ENCODE data around the gene RIC1.
"Not testable (repeated sequence)": the region's sequence is repeated elsewhere in the genome, so short reads cannot be mapped to it uniquely, and the experiment has no call there.

Gene RIC1

DNA sequence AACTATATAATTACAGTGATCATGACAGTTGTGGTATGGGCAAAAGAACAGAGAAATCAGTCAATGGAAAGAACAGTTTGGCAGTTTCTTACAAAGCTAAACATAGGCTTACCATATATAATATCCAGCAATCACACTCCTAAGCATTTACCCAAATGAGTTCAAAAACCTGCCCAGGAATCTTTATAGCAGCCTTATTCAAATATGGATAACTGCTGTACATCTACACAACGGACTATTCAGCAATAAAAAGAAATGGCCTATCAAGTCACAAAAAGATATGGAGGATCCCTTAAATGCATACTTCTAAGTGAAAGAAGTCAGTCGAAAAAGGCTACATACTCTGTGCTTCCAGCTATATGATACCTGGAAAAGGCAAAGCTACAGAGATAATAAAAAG is 167.4 kb downstream of the RIC1 start:
- in situ Hi-C loops (cut with MboI; ENCODE audit: low sequenced_read_pairs): no loop called here
- DNase-seq (ENCODE audit: low spot score in 2 of 2): no peak
- H3K9me3 ChIP-seq: no peaks in the 10 kb centered on the region
- peaks cover 6% of the 10 kb centered on the region for H3K36me3 ChIP-seq (replicated peaks)
- no peaks in the 10 kb centered on the region for H3K27me3 ChIP-seq (ENCODE audit: low read depth)
- H3K4me1 ChIP-seq: peaks cover 3% of the 10 kb centered on the region
- H3K4me3 ChIP-seq: no peak overlapping the region

DNA sequence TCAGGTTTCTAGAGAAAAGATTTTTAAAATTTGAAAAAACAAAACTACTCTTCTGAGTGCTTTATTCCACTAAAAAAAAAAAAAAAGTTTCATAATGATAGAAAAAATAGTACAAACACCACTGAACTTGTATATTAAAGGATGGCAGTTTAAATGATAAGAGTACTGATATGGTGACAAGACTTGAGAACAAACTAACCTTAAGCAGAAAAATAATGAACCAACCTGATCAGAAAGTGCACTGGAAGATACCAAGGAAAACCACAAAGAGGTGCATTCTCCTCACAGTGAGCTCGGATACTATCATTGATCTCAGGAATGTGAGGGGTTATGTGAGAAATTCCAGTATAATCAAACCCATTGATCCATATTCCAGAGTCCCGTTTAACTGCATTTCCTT is 169.7 kb downstream of the RIC1 start:
- Histone ChIP-seq H3K36me3 (replicated peaks) (peaks cover 6% of the 10 kb centered on the region), H3K9me3 (no peaks in the 10 kb centered on the region), H3K4me3 (no peak overlapping the region), H3K4me1 (peaks cover 3% of the 10 kb centered on the region; the same call in 1 of the 2 replicates), H3K27me3 (ENCODE audit: low read depth) (no peaks in the 10 kb centered on the region)
- in situ Hi-C loops (cut with MboI; ENCODE audit: low sequenced_read_pairs): no loop called here
- no peak for DNase-seq (ENCODE audit: low spot score in 2 of 2)

DNA sequence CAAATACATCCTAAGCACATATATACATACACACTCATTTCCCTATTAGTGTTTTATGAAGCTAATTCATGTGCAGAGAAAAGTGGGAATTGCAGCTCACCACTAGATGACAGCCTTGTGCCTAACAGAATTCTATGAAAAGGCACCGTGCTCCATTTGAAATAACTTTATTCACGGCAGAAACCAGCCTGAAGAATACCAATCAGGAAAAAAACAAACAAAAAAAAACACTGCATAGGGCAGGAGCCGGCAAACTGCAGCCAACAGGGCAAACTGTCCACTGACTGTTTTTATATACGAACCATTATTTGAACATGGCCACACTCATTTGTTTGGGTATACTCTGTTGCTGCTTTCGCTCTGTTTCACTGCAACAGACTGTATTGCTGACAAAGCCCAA is 170.4 kb downstream of the RIC1 start:
- no peaks in the 10 kb centered on the region for H3K27me3 ChIP-seq (ENCODE audit: low read depth)
- in situ Hi-C loops (cut with MboI; ENCODE audit: low sequenced_read_pairs): no loop called here
- no peaks in the 10 kb centered on the region for H3K9me3 ChIP-seq
- H3K36me3 ChIP-seq (replicated peaks): peaks cover 6% of the 10 kb centered on the region
- DNase-seq (ENCODE audit: low spot score in 2 of 2): peak; percentile 12 to 14
- H3K4me1 ChIP-seq: peaks cover 5% of the 10 kb centered on the region; the same call in 1 of the 2 replicates
- no peak overlapping the region for H3K4me3 ChIP-seq

DNA sequence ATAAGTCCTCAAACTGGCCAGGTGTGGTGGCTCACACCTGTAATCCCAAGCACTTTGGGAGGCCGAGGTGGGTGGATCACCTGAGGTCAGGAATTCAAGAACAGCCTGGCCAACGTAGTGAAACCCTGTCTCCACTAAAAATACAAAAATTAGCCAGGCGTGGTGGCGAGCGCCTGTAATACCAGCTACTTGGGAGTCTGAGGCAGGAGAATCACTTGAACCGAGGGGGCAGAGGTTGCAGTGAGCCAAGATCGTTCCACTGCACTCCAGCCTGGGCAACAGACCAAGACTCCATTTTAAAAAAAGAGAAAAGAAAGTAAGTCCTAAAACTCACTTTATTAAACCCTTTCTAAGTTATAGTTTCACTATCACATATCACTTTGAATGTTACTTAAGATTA is 171.5 kb downstream of the RIC1 start:
- H3K9me3 ChIP-seq; H3K27me3 ChIP-seq (ENCODE audit: low read depth); H3K4me1 ChIP-seq; H3K36me3 ChIP-seq (replicated peaks); H3K4me3 ChIP-seq; DNase-seq (ENCODE audit: low spot score in 2 of 2); in situ Hi-C loops (cut with MboI; ENCODE audit: low sequenced_read_pairs): not testable (repeated sequence)

DNA sequence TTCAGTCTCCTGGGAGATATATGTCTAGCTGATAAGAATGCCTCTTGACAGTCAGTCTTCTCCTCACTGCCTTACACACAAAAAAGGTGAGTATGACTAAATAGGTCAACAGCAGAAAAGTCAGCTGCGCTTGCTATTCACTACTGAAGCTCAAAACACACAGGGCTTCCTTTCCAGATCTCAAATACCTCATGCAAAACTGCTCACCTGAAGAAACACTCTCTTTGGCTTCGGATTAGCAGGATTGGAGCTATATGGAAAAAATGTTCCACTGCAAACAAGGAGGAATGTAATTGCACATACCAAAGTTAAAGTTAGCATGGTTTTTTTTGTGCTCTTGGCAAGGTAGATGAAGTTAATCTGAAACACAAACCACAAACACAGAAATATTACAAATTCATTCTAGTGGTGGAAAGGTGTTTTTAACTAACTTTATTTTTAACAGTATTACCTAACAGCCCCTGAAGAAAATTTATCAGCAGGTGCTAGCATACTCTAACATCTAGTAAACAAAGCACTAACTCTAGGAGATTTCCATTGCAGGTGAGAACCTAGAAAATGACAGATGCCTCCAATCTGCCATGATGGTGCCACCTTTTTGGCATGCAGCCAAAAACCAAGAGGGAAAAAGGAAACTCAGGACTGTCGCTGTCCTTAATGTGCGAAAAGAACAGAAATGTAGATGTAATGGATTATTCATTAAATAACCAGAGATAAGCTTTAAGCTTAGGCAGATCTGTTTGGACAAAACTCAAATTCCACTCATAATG is 172.2 kb downstream of the RIC1 start:
- H3K4me1 ChIP-seq: peaks cover 5% of the 10 kb centered on the region; the same call in 1 of the 2 replicates
- H3K9me3 ChIP-seq: no peaks in the 10 kb centered on the region
- no peaks in the 10 kb centered on the region for H3K27me3 ChIP-seq (ENCODE audit: low read depth)
- no peak overlapping the region for H3K4me3 ChIP-seq
- H3K36me3 ChIP-seq (replicated peaks): peaks cover 4% of the 10 kb centered on the region
- in situ Hi-C loops (cut with MboI; ENCODE audit: low sequenced_read_pairs): no loop called here
- no peak for DNase-seq (ENCODE audit: low spot score in 2 of 2)

DNA sequence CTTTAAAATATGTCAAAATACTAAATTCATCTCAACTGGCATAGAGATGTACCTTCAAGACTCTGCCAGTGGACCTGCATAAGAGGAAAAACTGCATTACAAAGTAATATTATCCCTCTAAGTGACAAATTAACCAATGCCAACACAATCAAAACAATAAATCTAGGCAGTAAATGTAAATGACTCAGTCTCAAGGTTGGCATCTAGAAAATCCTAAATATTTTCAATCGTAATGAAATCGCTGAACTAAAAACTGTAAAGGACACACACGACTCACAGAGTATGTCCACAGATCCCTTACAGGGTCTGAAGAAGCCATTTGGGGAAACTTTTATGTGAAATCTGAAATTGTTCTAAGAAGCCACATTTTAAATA is 172.8 kb downstream of the RIC1 start:
- Histone ChIP-seq H3K4me3 (no peak overlapping the region), H3K36me3 (replicated peaks) (peaks cover 3% of the 10 kb centered on the region), H3K4me1 (peaks cover 5% of the 10 kb centered on the region; the same call in 1 of the 2 replicates), H3K27me3 (ENCODE audit: low read depth) (no peaks in the 10 kb centered on the region), H3K9me3 (no peaks in the 10 kb centered on the region)
- DNase-seq (ENCODE audit: low spot score in 2 of 2): no peak
- in situ Hi-C loops (cut with MboI; ENCODE audit: low sequenced_read_pairs): no loop called here

DNA sequence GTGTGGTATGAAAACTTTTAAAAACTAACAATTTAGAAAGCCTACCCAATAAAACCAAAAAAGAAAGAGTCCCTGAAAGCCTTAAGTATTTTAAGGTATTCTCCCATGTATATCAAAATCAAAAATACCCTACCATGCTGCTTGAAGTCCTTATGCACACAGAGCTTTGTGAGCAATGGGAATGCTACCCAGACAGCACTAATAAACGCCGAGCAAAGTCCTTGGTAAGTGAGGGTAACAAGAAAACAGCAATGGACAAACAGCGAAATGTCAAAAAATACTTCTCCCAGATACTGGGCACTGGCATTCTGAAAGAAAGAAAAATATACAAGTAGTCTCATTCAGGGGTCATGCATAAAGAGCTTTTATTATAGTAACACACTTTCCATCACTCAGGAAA is 176.6 kb downstream of the RIC1 start:
- no peaks in the 10 kb centered on the region for H3K9me3 ChIP-seq
- H3K36me3 ChIP-seq (replicated peaks): no peaks in the 10 kb centered on the region; the same call in 1 of the 2 replicates
- H3K27me3 ChIP-seq (ENCODE audit: low read depth): no peaks in the 10 kb centered on the region
- no peak overlapping the region for H3K4me3 ChIP-seq
- DNase-seq (ENCODE audit: low spot score in 2 of 2): no peak
- in situ Hi-C loops (cut with MboI; ENCODE audit: low sequenced_read_pairs): no loop called here
- H3K4me1 ChIP-seq: peaks cover 5% of the 10 kb centered on the region; the same call in 1 of the 2 replicates

DNA sequence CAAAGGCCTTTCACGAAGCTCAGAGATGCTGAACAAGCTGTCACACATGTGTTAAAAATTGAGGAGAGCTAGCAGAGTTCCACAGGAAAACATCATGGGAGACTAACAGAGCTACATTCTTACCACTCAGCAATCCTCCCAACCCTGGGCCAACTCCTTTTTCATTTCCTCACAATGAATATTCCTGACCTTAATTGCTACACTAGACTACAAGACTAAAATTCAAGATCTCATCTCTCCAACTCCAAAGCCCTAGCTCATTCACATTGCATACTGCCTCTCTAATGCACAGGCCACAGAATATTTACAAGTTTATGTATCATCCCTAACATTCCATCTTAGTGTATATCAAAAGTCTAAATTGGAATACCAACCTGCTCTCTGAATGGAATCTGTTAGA is 182.8 kb downstream of the RIC1 start:
- in situ Hi-C loops (cut with MboI; ENCODE audit: low sequenced_read_pairs): no loop called here
- no peak for DNase-seq (ENCODE audit: low spot score in 2 of 2)
- Histone ChIP-seq H3K4me1 (no peaks in the 10 kb centered on the region), H3K27me3 (ENCODE audit: low read depth) (no peaks in the 10 kb centered on the region), H3K9me3 (no peaks in the 10 kb centered on the region), H3K36me3 (replicated peaks) (no peaks in the 10 kb centered on the region; the same call in 1 of the 2 replicates), H3K4me3 (no peak overlapping the region)

DNA sequence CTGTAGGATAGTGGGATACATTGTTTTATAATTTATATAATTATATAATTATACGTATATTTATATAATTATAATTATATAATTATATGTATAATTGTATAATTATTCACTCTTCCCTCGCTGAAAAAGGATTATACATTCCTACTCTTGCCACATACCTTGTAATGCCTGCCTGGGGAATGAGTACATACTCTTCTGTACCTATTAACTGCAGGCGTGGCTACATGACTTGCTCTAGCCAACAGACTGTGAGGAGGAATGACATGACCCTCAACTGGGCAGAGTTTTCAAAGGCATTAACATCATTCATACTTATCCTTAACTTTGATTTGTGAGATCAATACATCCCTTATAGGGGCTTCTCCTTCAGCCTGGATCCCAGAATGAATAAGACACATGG is 184.9 kb downstream of the RIC1 start:
- no peaks in the 10 kb centered on the region for H3K4me1 ChIP-seq
- H3K4me3 ChIP-seq: no peak overlapping the region
- no peak for DNase-seq (ENCODE audit: low spot score in 2 of 2)
- in situ Hi-C loops (cut with MboI; ENCODE audit: low sequenced_read_pairs): no loop called here
- H3K9me3 ChIP-seq: no peaks in the 10 kb centered on the region
- H3K27me3 ChIP-seq (ENCODE audit: low read depth): no peaks in the 10 kb centered on the region
- no peaks in the 10 kb centered on the region; the same call in 1 of the 2 replicates for H3K36me3 ChIP-seq (replicated peaks)

DNA sequence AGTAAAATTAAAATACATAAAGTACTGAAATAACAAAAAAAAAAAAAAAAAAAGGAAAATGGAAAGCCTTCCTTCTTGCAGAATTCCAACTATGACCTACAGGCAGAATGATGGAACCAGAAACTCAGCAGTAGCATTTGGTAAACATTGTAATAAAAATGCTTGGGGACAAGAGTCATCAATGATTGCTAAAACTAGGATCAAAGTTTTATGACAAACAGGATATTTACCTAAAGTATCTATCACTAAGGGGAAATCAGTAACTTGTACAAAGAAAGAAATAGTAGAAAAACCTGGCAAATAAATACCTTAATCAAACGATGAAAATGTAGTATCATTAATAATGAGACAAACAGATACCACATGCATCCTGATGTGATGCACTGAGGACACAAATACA is 186.6 kb downstream of the RIC1 start:
- Histone ChIP-seq H3K27me3 (ENCODE audit: low read depth) (no peaks in the 10 kb centered on the region), H3K4me1 (no peaks in the 10 kb centered on the region), H3K4me3 (no peak overlapping the region), H3K9me3 (no peaks in the 10 kb centered on the region), H3K36me3 (replicated peaks) (no peaks in the 10 kb centered on the region; the same call in 1 of the 2 replicates)
- in situ Hi-C loops (cut with MboI; ENCODE audit: low sequenced_read_pairs): no loop called here
- no peak for DNase-seq (ENCODE audit: low spot score in 2 of 2)

DNA sequence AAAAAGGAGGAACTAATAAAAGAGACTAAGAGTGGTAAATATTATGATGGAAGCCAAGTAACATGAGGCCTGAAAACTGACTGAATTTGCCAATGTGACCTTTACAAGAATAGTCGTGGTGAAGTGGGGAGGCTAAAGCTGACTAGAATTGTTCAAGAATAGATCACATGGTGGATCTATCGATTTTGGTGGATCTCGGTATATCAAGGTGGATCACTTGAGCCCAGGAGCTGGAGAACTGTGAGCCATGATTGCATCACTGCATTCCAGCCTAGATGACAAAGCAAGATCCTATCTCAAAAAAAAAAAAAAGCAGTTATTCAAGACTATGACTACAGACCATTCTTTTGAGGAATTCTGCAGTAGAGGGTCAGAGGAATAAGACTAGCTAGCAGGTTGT is 189.0 kb downstream of the RIC1 start:
- no peaks in the 10 kb centered on the region for H3K9me3 ChIP-seq
- no peak for DNase-seq (ENCODE audit: low spot score in 2 of 2)
- no peak overlapping the region for H3K4me3 ChIP-seq
- H3K27me3 ChIP-seq (ENCODE audit: low read depth): no peaks in the 10 kb centered on the region
- peaks cover 10% of the 10 kb centered on the region for H3K36me3 ChIP-seq (replicated peaks)
- no peaks in the 10 kb centered on the region for H3K4me1 ChIP-seq
- in situ Hi-C loops (cut with MboI; ENCODE audit: low sequenced_read_pairs): no loop called here

DNA sequence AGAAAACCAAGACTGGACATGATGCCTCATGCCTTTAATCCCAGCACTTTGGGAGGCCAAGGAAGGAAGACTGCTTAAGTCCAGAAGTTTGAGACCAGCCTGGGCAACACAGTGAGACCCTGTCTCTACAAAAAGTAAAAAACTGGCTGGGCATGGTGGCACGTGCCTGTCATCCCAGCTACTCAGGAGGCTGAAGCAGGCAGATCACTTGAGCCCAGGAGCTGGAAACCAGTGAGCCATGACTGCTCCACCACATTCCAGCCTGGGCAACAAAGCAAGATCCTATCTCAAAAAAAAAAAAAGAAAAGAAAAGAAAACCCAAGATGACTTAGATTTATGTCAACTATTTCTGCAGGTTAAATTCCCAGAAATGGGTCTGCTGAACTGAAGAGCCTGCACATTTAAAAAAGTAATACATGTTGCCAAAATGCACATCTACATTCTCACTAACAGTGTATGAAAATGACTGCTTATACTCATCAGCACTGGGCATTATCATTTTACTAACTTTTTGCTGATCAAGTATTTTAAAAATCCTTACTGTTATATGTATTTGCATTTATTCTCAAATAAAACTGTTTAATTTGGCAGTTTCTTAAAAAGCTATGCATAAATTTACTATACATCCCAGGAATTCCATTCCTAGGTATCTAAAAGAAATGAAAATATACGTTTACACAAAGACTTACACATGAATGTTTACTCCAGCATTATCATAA is 189.7 kb downstream of the RIC1 start:
- no peaks in the 10 kb centered on the region for H3K27me3 ChIP-seq (ENCODE audit: low read depth)
- H3K36me3 ChIP-seq (replicated peaks): peaks cover 10% of the 10 kb centered on the region
- H3K4me3 ChIP-seq: no peak overlapping the region
- H3K9me3 ChIP-seq: no peaks in the 10 kb centered on the region
- no peak for DNase-seq (ENCODE audit: low spot score in 2 of 2)
- no peaks in the 10 kb centered on the region for H3K4me1 ChIP-seq
- in situ Hi-C loops (cut with MboI; ENCODE audit: low sequenced_read_pairs): no loop called here

DNA sequence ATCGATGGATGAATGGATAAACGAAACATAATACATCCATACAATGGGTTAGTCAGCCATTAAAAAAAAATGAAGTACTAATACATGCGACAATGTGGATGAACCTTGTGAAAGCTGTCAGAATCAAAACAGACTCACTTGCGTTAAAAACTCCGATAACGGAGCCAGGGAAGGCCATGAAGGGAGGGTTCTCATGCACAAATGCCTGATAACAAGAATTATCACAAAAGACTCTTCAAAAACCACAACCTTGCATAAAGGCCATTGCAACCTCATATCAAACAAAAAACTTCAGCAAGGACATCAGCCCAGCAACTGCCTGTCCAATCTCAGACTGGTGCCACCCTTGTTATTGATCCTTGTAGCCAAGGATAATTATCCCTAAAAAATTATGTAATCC is 190.3 kb downstream of the RIC1 start:
- no peak for DNase-seq (ENCODE audit: low spot score in 2 of 2)
- no peaks in the 10 kb centered on the region for H3K4me1 ChIP-seq
- no peak overlapping the region for H3K4me3 ChIP-seq
- H3K36me3 ChIP-seq (replicated peaks): peaks cover 15% of the 10 kb centered on the region
- H3K27me3 ChIP-seq (ENCODE audit: low read depth): no peaks in the 10 kb centered on the region
- no peaks in the 10 kb centered on the region for H3K9me3 ChIP-seq
- in situ Hi-C loops (cut with MboI; ENCODE audit: low sequenced_read_pairs): no loop called here

DNA sequence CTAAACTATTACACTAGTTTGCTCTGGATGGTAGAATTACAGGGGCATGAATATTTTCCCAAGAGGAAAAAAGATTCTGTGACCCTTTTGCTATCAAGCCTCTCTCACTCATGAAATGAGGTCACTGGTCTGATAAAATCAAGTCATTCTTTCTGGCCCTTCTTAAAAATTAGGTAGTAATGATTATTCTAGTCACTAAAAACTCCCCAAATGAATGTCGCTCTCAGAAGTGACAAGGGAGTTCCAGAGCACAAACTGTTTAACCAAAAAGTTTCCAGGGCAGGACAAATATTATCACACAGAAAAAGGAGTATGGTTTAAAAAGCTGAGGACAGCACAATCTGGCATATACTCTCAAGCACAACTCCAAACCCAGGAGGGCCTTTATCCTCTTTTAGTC is 191.5 kb downstream of the RIC1 start:
- DNase-seq (ENCODE audit: low spot score in 2 of 2): no peak
- in situ Hi-C loops (cut with MboI; ENCODE audit: low sequenced_read_pairs): no loop called here
- no peaks in the 10 kb centered on the region for H3K27me3 ChIP-seq (ENCODE audit: low read depth)
- H3K4me1 ChIP-seq: no peaks in the 10 kb centered on the region
- peaks cover 23% of the 10 kb centered on the region for H3K36me3 ChIP-seq (replicated peaks)
- no peak overlapping the region for H3K4me3 ChIP-seq
- no peaks in the 10 kb centered on the region for H3K9me3 ChIP-seq

Measured in HAP-1 (cell line).